ENCODE results near the gene HMOX2. TPM values are rescaled to one million over a fixed set of nuclear protein-coding genes. Genes with fewer than 3 reads are reported as not detected.

Gene HMOX2
- total RNA-seq, 1 experiment from 2014 or later, result 55.1 TPM

DNA sequence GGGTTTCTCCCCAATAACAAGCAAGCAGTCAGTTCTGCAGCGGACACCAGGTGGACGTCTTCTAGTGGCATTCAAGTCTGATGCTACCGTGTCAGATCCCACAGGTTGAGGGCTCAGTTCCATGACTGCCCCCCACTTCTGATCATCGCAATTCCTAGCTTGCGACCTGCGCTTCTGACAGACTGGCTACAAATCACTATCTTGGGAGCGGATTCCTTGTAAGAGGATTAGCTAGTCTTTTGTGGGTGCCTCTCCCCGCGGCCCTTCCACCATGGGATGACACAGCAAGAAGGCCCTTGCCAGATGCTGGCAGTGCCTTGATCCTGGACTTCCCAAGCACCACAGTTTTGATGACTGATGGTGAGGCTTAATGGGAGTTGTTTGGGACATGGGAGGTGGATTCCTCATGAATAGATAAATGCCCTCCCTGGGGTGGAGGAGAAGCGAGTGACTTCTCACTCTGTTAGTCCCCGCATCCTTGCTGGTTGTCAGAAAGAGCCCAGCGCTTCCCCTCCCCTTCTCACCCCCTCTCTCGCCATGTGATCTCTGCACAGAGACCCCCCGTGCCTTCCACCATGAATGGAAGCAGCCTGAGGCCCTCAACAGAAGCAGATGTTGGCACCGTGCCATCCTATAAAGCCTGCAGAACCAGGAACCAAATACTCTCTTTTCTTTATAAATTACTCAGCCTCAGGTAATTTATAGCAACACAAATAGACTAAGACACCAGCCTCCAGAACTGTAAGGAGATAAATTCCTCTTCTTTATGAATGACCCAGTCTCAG is 43.3 kb downstream of the HMOX2 start:
- no peak for ATAC-seq
- H3K27ac ChIP-seq (ENCODE audit: low read depth, low read length), result no peak overlapping the region
- no peaks in the 10 kb centered on the region for H3K36me3 ChIP-seq (ENCODE audit: control insufficient read depth in 1 of 2, insufficient read depth in 2 of 2, low read length in 2 of 2)
- H3K9me3 ChIP-seq (ENCODE audit: control insufficient read depth in 1 of 2, insufficient read depth in 1 of 2, low read depth in 1 of 2, low read length in 2 of 2), result no peaks in the 10 kb centered on the region
- intact Hi-C loops (cut with micrococcal nuclease), result loop anchor here (10.0 kb wide), 1 partner anchor 135 kb away; no protein-coding TSS in a partner anchor
- CTCF ChIA-PET, result interaction anchor here (1.2 to 1.9 kb wide), 2 partner anchors 29 to 66 kb away, joined by 3 to 8 read pairs; no protein-coding TSS in a partner anchor
- H3K4me3 ChIP-seq (replicated peaks in 1 of 2; ENCODE audit: low read depth in 1 of 2, low read length in 2 of 2), result no peak overlapping the region
- no TSS peak for BruUV-seq (replicated peaks)
- RAD21 ChIA-PET (ENCODE audit: low non-redundant PET in 1 of 2, low total read pairs in 2 of 2, uncharacterized antibody in 2 of 2, unreplicated experiment in 2 of 2), result no interaction called here
- POLR2A ChIA-PET, result no interaction called here
- TF ChIP-seq, protein P1, sequence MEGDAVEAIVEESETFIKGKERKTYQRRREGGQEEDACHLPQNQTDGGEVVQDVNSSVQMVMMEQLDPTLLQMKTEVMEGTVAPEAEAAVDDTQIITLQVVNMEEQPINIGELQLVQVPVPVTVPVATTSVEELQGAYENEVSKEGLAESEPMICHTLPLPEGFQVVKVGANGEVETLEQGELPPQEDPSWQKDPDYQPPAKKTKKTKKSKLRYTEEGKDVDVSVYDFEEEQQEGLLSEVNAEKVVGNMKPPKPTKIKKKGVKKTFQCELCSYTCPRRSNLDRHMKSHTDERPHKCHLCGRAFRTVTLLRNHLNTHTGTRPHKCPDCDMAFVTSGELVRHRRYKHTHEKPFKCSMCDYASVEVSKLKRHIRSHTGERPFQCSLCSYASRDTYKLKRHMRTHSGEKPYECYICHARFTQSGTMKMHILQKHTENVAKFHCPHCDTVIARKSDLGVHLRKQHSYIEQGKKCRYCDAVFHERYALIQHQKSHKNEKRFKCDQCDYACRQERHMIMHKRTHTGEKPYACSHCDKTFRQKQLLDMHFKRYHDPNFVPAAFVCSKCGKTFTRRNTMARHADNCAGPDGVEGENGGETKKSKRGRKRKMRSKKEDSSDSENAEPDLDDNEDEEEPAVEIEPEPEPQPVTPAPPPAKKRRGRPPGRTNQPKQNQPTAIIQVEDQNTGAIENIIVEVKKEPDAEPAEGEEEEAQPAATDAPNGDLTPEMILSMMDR (IDR thresholded peaks at IDR 0.05 in 2 of 3, conservative IDR thresholded peaks at IDR 0.05 in 1 of 3; ENCODE audit: borderline replicate concordance in 1 of 3, insufficient read depth in 1 of 3, low read depth in 2 of 3, low read length in 2 of 3), result no peak
- no peak for TF ChIP-seq SP1 (IDR thresholded peaks at IDR 0.05; ENCODE audit: low read depth)
- TF ChIP-seq YY1 (IDR thresholded peaks at IDR 0.05; ENCODE audit: extremely low read depth, insufficient replicate concordance, low read depth, low read length), result no peak
- TF ChIP-seq ZNF274 (IDR thresholded peaks at IDR 0.05; ENCODE audit: low read depth, low read length), result no peak
- no peak for TF ChIP-seq SIN3A (IDR thresholded peaks at IDR 0.05; ENCODE audit: low read depth)
- TF ChIP-seq RAD21 (IDR thresholded peaks at IDR 0.05; ENCODE audit: low read depth), result no peak
- TF ChIP-seq FOSL1 (IDR thresholded peaks at IDR 0.05; ENCODE audit: low read depth), result no peak
- no peak for TF ChIP-seq ELF1 (IDR thresholded peaks at IDR 0.05; ENCODE audit: borderline replicate concordance, low read depth)
- TF ChIP-seq POLR2AphosphoS5 (IDR thresholded peaks at IDR 0.05; ENCODE audit: low read depth, low read length), result no peak
- no peak for TF ChIP-seq JUND (IDR thresholded peaks at IDR 0.05)
- no peak for TF ChIP-seq CEBPB (IDR thresholded peaks at IDR 0.05; ENCODE audit: low read depth)
- TF ChIP-seq CBX3 (IDR thresholded peaks at IDR 0.05; ENCODE audit: low read depth), result no peak
- TF ChIP-seq, protein P2, sequence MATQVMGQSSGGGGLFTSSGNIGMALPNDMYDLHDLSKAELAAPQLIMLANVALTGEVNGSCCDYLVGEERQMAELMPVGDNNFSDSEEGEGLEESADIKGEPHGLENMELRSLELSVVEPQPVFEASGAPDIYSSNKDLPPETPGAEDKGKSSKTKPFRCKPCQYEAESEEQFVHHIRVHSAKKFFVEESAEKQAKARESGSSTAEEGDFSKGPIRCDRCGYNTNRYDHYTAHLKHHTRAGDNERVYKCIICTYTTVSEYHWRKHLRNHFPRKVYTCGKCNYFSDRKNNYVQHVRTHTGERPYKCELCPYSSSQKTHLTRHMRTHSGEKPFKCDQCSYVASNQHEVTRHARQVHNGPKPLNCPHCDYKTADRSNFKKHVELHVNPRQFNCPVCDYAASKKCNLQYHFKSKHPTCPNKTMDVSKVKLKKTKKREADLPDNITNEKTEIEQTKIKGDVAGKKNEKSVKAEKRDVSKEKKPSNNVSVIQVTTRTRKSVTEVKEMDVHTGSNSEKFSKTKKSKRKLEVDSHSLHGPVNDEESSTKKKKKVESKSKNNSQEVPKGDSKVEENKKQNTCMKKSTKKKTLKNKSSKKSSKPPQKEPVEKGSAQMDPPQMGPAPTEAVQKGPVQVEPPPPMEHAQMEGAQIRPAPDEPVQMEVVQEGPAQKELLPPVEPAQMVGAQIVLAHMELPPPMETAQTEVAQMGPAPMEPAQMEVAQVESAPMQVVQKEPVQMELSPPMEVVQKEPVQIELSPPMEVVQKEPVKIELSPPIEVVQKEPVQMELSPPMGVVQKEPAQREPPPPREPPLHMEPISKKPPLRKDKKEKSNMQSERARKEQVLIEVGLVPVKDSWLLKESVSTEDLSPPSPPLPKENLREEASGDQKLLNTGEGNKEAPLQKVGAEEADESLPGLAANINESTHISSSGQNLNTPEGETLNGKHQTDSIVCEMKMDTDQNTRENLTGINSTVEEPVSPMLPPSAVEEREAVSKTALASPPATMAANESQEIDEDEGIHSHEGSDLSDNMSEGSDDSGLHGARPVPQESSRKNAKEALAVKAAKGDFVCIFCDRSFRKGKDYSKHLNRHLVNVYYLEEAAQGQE (IDR thresholded peaks at IDR 0.05; ENCODE audit: low read depth), result no peak
- no peak for TF ChIP-seq EZH2 (IDR thresholded peaks at IDR 0.05)
- TF ChIP-seq EGR1 (IDR thresholded peaks at IDR 0.05; ENCODE audit: low read depth), result no peak
- DNase-seq (ENCODE audit: low read depth, low spot score), result no peak
- H3K4me2 ChIP-seq (ENCODE audit: low read length), result no peak overlapping the region
- H3K9me2 ChIP-seq (ENCODE audit: insufficient read depth), result no peaks in the 10 kb centered on the region
- no peaks in the 10 kb centered on the region for H3K79me2 ChIP-seq (ENCODE audit: insufficient read depth, low read length)
- no peaks in the 10 kb centered on the region for H3K27me3 ChIP-seq (ENCODE audit: insufficient read depth, low read length)
- no peaks in the 10 kb centered on the region for H4K20me1 ChIP-seq (ENCODE audit: insufficient read depth)
- no peak overlapping the region for H3K9ac ChIP-seq (ENCODE audit: low read length)
- no peak overlapping the region for H2AFZ ChIP-seq (ENCODE audit: low read depth, low read length, poor library complexity, severe bottlenecking)
- no peaks in the 10 kb centered on the region for H3K4me1 ChIP-seq (ENCODE audit: control insufficient read depth in 1 of 2, insufficient read depth in 2 of 2, low read length in 2 of 2)

Measured in HCT116 (cell line).